NCI-H446 treated with DMSO at 0.1 percent for 48 hours (cell line): ENCODE data around the gene DALRD3.
A peak's percentile ranks its signal among the peaks of the same experiment; 100 is the strongest.
"Not testable (repeated sequence)": the region's sequence is repeated elsewhere in the genome, so short reads cannot be mapped to it uniquely, and the experiment has no call there.

Experiments
- DNase-seq: peaks from one replicate; lab custom pipeline; 2025; lab: John Stamatoyannopoulos, UW

Gene DALRD3

DNA sequence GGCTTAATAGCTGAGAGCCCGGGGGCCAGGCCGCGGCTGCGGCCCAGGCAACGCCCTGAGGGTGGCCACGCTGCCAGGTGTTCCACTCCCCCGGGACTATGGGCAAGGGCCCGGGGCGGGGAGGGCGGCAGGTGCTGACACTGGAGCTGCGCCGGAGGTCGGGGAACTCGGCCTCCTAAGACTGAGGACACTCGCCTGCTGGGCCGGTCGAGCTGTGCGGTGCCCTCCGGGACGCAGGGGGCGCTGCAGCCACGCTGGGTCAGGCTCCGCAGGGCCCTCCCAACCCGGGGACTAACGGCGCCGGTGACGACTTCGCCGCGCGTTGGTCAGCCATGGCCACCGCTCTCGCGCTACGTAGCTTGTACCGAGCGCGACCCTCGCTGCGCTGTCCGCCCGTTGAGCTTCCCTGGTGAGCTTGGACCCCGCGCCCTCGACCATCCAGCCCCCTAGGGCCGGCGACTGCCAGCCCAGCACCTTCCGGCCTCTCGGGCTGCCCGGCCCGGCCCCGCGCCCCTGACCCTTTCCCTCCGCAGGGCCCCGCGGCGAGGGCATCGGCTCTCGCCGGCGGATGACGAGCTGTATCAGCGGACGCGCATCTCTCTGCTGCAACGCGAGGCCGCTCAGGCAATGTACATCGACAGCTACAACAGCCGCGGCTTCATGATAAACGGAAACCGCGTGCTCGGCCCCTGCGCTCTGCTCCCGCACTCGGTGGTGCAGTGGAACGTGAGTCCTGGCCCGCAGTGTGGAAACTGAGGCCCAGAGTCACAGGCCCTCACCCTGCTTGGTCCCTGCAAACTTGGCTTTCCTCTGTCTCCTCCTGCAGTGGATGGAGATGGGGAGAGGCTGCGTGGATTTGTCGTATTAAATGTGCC is 3.7 kb upstream of the DALRD3 start, which contains the start of gene NDUFAF3:
Gene NDUFAF3, plus strand, starts transcription at position 309 of the 875 bp plus-strand sequence. Its CDS starts 24 bp downstream, at position 333.
- DNase-seq: peak; percentile 56

DNA sequence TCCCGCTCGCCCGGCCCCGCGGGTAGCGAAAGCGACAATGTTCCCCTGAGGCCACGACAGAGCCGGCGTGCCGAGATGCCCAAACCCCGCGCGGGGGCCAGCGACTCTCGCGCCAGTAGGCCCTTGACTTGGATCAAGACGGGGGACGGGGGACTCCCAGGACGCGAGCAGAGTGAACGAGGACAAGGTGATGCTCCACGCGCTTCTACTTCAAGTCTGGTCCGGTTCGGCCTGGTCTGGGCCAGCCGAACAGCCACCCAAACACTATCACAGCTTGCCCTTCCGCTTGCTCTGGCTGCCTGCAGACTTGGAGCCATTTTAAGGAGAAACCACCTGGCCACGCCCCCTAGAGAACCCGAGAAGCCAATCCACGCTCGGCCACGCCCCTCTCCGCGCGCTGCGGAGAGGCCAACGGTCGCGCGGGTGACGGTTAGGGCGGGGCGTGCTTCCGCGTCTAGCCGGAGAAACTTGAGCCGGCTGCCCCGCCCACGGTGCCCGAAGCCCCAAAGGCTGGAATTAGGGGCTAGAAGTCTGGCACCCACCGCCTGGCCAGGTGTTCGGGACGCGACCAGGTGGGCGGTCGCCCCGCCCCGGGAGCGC is 2.9 kb upstream of the DALRD3 start:
- DNase-seq: peak; percentile 78

DNA sequence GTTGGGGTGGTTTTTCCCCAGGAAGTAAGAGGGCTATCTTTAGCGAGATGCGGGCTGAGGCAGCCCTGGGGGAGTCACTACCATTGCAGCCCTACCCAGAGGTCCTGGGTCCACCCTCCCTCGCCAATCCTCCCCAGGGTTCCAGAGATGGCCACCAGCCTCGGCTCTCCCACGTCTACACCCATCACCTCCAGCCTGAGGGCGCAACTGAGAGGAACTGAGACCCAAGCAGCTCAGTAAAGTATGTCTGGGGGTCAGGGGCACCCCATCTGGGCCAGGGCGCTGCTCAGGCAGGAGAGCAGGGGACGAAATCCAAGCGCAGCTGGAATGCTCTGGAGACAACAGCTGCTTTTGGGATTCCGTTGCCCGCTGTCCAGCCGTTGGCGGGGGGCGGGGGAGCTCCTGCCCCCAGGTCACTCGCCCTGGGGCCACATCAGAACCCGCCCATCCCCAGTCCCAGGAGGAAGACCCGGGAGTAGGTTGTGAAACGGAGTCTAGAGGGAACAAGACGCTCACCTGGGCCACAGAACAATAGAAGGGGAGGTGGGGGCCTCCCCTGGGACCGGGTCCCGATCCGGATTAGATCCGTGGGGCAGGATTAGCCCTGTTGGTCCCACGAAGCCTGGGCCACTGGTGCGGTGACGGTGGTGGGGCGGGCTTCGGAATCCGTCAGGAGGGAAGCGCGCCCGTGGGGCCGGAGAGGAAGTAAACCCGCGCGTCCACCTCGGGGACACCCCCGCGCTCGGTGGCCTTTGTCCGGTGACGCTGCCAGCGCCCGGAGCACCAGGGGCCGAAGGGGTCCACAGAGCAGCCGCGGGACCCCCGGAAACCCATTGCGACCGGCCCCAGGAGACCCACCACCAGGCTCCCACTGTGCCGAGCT is 2.2 kb upstream of the DALRD3 start:
- DNase-seq: no peak

DNA sequence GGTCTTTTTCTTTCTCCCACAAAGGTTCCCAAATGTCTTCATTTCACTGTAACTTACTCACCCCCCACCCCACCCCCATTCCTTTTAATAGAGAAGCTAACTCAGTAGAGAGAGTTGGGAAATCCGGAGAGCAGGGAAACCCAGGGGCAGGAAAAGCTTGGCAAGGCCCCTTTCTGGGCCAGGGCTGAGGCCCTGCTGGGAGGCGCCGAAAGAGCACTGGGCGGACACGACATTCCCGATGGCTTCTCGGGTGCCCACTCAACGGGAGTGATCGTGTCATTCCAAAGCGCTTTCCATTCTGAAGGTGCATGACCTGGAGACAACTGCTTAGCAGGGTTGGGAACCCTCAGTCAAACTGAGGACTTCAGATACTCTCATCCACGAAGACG is 1.6 kb upstream of the DALRD3 start:
- no peak for DNase-seq

DNA sequence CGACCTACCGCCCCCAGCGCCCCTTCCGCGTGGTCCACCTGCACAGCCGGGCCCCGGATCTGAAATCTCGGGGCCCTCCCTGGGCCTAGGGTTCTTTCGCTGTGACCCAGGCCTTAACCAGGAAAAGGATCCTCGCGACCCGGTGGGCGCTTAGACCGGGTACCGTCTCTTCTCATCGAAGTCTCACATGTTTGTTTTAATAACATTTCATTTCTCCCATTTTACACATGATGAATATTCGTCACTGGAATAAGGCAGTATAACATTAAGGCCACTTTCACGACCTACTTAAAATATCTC is 277 bp upstream of the DALRD3 start:
- DNase-seq: no peak

DNA sequence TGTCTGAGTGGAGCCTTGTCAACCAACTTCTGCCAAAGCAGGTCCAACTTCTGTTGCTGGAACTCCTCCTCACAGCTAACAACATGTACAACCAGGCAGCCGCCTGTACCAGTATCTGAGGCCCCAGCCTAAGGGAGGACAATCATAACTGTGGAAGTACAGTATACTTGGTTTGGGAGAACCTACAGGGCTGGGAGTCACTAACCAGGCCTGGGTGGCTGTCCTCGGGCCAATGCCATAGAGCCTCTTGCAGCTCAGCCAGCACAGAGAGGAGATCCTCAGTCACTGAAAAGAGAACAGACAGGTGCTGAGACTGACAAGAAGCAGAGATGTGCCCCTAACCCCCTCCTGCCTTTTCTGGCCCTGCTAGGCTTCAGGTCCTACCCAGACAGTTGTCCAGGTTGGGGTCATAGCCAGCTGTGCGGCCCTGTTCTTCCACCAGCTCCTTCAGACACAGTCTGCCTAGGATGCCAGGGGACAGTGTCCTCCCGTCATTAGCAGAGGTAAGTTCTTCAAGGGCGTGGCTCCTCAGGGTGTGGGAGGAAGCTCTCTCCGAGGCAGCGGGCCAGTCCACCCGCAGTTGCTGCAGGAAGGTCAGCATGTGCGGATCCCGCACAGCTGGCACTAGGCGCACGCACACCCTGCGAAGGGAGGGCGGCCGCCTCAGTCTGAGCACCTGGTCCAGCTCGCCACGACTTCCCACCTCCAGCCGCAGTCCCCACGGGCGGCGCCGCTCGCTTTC is 980 bp downstream of the DALRD3 start:
- DNase-seq: no peak

DNA sequence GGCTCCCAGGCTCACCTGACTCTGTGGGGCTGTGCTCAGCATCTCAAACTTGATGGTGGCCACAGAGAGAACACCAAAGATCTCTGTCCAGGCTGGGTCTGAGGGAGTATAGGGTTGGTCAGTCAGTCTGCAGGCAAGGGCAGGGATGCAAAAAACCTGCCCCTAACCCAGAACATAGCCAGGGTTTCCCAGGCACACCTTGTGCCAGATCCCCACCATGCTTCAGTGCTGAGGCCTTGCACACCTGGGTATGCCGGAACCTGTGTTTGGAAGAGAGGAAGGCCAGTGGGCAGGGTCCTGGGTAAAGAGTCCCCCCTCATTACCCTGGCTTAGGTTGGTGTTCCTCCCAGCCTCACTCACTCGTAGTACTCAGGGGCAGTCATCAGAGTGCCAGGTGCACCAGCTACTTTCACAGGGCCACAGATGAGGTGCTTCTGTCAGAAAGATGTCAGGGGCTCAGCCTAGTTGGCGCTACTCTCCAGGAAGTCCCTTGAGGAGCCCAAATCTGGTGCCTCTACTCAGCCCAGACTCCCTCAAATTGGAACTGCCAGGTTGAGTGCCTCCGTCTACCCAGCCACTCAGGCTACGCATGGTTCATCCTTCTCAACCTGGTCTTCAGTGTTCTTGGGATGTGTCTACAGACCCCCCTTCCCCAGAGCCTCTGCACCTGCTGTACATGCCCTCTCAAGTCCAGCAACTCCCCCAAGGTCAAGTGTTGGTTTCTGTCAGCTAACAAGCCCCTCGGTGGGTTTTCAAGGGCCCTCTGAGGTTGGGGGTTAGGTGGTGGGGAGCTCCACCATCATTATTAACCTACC is 1.8 kb downstream of the DALRD3 start:
- DNase-seq: no peak

DNA sequence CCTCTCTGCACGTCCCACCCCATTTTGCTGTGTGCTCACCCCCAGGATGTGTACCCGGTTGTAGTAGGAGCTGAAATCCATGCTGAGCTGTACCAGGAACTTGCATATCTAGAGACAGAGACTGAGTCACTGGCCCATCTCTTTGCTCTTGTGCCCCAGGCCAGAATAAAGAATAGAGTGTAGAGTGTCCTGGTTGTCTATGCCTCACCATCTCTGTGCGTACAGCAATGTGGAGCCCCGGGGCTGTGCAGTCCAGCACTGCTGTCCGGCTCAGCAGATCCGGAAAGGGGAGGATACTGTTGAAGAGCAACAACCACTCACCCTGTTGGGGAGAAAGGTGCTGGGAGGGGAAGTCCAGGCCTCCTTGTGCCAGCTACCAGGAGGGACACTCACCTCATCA is 2.6 kb downstream of the DALRD3 start:
- DNase-seq: no peak

DNA sequence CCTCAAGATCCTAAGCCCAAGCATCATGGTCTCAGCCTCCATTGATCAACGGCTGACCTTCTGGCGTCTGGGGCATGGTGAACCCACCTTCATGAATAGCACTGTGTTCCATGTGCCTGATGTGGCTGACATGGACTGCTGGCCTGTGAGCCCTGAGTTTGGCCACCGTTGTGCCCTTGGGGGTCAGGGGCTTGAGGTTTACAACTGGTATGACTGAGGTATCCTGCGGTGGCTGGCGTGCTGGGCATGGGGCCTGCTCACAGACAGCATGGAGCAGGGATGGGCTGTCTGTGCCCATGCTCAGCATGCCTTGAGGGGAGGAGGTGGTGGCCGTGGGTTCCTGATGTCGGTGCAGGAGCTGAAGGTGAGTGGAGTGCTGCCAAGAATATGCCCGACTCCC is 3.3 kb downstream of the DALRD3 start:
- DNase-seq: no peak

DNA sequence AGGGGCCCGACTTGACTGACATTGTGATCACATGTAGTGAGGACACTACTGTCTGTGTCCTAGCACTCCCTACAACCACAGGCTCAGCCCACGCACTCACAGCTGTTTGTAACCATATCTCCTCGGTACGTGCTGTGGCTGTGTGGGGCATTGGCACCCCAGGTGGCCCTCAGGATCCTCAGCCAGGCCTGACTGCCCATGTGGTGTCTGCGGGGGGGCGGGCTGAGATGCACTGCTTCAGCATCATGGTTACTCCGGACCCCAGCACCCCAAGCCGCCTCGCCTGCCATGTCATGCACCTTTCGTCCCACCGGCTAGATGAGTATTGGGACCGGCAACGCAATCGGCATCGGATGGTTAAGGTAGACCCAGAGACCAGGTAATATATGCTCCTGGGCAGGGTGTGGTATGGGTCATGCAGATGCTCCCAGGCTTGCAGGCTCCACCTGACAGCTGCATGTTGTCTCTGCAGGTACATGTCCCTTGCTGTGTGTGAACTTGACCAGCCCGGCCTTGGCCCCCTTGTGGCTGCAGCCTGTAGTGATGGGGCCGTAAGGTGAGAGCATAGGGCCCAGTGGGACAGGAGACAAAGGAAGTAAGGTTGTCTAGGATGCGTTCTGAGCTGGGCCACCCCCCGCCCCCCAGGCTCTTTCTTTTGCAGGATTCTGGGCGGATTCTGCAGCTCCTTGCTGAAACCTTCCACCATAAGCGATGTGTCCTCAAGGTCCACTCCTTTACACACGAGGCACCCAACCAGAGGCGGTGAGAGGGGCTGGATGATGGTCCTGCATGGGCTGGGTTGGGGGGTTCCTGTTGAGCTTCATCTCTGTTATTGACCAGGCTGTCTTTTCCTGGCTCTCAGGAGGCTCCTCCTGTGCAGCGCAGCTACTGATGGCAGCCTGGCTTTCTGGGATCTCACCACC is 4.4 kb downstream of the DALRD3 start:
- DNase-seq: no peak

DNA sequence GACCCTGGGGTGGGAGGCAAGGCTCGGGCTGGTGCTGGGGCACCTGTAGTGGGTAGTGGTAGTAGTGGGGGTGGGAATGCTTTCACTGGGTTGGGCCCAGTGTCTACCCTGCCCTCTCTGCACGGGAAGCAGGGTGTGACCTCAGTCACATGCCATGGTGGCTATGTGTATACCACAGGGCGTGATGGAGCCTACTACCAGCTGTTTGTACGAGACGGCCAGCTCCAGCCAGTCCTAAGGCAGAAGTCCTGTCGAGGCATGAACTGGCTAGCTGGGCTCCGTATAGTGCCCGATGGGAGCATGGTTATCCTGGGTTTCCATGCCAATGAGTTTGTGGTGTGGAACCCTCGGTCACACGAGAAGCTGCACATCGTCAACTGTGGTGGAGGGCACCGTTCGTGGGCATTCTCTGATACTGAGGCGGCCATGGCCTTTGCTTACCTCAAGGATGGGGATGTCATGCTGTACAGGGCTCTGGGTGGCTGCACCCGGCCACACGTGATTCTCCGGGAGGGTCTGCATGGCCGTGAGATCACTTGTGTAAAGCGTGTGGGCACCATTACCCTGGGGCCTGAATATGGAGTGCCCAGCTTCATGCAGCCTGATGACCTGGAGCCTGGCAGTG is 5.2 kb downstream of the DALRD3 start:
- no peak for DNase-seq

DNA sequence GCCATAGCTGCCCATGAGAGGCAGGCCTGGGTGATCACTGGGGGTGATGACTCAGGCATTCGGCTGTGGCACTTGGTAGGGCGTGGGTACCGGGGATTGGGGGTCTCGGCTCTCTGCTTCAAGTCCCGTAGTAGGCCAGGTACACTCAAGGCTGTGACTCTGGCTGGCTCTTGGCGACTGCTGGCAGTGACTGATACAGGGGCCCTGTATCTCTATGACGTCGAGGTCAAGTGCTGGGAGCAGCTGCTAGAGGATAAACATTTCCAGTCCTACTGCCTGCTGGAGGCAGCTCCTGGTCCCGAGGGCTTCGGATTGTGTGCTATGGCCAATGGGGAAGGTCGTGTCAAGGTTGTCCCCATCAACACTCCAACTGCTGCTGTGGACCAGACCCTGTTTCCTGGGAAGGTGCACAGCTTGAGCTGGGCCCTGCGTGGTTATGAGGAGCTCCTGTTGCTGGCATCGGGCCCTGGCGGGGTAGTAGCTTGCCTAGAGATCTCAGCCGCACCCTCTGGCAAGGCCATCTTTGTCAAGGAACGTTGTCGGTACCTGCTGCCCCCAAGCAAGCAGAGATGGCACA is 5.9 kb downstream of the DALRD3 start:
- no peak for DNase-seq

DNA sequence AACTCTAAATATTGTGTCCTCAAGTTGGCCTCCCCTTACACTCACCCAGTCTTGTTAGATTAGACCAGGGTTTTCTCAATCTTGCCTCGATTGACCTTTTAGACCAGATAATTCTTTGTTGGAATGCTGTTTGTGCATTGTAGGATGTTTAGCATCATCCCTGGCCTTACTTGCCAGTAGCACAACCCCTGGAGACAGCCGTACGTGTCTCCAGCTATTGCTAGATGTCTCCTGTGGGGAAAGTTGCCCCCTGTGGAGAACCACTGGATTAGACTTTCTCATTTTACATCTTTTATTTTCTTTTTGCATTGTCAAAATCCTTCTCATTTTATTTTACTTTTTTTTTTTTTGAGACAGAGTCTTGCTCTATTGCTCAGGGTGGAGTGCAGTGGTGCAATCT is 9.0 kb downstream of the DALRD3 start:
- no peak for DNase-seq

DNA sequence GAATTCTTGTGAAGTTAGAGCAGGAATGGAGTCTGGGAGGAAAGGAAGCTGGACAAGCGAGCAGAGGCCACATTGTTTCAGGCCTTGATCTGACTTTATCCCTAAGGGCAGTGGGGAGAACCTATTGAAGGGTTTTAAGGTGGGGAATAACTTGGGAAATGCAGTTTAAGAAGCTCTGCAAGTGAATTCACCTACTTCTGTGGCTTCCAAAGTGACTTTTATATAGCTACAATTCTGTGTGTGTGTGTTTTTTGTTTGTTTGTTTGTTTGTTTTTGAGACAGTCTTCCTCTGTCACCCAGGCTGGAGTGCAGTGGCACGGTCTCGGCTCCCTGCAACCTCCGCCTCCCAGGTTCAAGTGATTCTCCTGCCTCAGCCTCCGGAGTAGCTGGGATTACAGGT is 9.8 kb downstream of the DALRD3 start:
- not testable (repeated sequence) for DNase-seq

DNA sequence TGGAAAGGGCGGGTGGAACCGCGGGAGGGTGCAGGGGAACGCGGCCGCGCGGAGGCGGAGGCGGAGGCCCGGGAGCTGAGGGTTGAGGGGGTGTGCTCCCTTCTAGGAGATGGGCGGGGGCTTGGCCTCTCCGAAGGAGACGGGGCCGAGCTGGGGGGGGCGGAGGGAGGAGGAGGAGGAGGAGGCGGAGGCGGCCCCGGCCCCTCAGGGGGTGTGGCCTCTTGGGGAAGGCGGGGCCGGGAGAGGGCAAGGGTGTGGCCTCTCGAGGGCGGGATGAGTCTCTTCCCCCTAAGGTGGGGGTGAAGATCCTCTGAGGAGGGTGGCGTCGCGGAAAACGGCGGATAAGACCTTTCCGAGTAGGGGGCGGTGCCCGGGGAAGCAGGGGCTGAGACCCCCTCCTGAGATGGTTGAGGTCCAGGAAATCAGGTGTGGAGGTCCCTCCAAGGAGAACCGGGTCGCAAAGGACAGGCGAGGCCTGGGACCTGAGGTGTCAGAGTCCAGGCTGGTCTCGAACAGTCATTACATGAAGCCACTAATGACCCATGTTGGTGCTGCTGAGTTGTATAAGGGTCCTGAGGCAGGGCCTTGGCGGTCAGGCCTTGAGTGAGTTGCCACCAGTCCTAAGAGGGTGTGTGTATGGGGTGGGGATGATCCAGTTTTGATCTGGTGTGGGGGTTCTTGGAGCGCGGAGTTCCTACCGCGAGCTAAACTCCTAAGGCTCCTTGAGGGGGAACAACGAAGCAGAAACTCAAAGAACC is 10.4 kb downstream of the DALRD3 start:
- DNase-seq: peak; percentile 20

DNA sequence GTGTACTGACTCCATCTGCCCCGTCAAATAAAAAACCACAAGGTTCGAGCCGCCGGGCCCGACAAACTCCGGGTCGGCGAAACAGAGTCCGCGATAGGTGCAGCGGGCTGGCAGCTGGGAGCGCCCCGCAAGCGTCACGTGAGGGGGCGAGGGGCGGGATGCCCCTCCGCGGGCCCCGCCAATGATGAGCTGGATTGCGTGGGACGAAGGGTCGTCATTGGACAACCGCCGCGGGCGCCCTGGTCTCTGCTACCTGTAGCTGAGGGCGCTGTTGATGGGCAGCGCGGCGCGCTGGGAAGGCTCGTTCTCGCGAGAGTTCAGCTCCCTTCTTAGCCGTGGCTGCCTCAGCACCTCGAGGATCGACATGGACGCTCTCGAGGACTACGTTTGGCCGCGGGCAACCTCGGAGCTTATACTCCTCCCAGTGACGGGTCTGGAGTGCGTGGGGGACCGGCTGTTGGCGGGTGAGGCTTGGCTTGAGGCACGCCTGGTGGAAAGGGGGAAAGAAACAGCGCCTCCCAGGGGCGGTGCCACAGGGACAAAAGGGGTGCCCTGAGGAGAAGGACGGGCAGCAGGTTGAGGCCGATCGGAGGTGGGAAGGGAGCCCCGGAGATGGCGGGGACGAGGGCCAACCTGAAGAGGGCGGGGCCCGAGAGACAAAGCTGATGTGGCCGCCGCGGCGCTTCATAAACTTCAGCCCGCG is 11.2 kb downstream of the DALRD3 start, which contains the start of gene WDR6:
Gene WDR6, plus strand, starts transcription at position 324 of the 703 bp plus-strand sequence. Its CDS starts 41 bp downstream, at position 365.
- peak; percentile 93 for DNase-seq

DNA sequence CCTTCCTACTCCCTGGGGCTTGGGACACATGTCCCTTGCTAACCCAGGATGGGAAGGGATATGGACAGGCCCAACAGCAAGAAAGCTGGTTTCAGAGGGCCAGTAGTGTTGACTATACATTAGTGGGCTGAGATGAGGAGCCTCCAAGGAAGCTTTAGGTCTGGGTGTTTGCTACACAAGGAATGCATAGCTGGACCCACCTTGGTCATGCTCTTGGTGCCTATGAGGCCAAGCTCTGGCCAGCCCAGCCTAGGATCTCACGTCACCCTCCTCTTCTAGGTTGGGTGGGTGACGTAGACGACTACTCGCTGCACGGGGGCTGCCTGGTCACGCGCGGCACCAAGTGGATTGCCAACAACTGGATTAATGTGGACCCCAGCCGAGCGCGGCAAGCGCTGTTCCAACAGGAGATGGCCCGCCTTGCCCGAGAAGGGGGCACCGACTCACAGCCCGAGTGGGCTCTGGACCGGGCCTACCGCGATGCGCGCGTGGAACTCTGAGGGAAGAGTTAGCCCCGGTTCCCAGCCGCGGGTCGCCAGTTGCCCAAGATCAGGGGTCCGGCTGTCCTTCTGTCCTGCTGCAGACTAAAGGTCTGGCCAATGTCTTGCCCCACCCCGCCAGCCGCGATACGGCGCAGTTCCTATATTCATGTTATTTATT is 11.8 kb downstream of the DALRD3 start:
- no peak for DNase-seq
